ENCODE measurements around the gene RHOC. TPM values are rescaled to one million over a fixed set of nuclear protein-coding genes. Genes with fewer than 3 reads are reported as not detected.
A peak's percentile ranks its signal among the peaks of the same experiment; 100 is the strongest.
"Not testable (repeated sequence)": the region's sequence is repeated elsewhere in the genome, so short reads cannot be mapped to it uniquely, and the experiment has no call there.

The RHOC gene
- total and polyA plus RNA-seq, 8 donors: 44.0 to 105 (median 73.8) TPM

DNA sequence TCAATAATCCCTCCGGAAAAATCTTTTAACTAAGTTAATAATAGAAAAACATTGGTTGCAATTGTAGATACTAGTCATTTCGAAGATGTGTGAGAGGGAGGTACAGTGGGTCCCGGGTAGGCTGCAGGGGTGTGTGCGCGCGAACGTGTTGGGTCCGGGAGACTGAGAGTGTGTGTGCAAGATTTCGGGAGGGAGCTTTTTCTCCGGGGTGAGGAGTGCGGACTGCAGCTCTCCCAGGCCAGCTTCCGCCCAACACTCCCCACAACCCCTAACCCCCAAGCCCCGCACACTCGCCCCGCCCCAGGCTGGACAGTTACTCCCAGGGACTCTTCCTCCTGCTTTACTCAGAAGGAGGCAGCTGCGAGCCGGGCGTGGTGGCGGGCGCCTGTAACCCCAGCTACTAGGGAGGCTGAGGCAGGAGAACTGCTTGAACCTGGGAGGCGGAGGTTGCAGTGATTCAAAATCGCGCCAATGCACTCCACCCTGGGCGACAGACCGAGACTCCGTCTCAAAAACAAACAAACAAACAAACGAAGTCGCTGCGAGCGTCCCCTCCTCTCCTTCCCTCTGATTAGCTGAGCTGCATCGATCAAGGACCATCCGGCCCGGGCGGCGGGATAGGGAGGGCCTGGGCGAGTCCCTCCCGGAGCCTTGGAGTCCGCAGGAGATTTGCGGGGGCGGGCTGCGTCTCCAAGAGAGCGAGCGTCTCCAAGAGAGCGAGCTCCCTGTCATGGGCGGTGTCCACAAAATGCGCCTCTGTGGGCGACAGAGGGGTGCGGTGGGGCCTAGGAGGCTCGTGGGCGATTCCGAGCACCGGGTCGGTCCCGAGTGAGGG is 36.5 kb upstream of the RHOC start:
- Histone ChIP-seq H3K4me1 (peaks cover 0 to 5% (median 0%) of the 10 kb centered on the region in 3 donors), H3K27ac (no peak overlapping the region), H3K4me3 (peak overlapping the region in 1 of 4 donors; percentile 26), H3K9me3 (no peaks in the 10 kb centered on the region), H3K27me3 (peaks cover 0 to 18% (median 5%) of the 10 kb centered on the region in 4 donors), H3K36me3 (no peaks in the 10 kb centered on the region)
- ATAC-seq (peak in 2 of 4 donors; percentile 29 to 56), DNase-seq (no peak), FAIRE-seq (no peak)
- intact Hi-C loops (cut with DNase I): no loop called here
- whole genome bisulfite sequencing, 2 donors: 19 to 20% methylated on average over 53 to 54 of the region's 54 CpGs
- TF ChIP-seq, protein P1, sequence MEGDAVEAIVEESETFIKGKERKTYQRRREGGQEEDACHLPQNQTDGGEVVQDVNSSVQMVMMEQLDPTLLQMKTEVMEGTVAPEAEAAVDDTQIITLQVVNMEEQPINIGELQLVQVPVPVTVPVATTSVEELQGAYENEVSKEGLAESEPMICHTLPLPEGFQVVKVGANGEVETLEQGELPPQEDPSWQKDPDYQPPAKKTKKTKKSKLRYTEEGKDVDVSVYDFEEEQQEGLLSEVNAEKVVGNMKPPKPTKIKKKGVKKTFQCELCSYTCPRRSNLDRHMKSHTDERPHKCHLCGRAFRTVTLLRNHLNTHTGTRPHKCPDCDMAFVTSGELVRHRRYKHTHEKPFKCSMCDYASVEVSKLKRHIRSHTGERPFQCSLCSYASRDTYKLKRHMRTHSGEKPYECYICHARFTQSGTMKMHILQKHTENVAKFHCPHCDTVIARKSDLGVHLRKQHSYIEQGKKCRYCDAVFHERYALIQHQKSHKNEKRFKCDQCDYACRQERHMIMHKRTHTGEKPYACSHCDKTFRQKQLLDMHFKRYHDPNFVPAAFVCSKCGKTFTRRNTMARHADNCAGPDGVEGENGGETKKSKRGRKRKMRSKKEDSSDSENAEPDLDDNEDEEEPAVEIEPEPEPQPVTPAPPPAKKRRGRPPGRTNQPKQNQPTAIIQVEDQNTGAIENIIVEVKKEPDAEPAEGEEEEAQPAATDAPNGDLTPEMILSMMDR (IDR thresholded peaks at IDR 0.05): no peak

DNA sequence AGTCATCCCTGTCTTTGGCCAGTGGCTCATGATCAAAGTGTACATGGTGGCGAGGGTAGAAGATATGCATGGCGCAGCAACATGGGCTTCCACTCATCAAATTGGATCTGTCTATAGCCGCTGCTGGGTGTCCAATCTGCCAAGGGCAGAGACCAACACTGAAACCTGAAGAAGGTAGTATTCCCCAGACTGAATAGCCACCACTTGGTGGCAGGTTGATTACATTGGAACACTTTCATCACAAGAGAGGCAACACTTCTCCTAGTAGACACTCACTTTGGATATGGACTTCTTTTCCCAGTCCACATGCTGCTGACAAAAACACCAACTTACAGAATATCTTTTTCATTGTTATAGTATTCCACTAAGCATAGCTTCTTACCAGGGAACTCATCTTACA is 30.6 kb upstream of the RHOC start:
- TF ChIP-seq, protein P1 (IDR thresholded peaks at IDR 0.05): no peak
- Histone ChIP-seq H3K27ac (no peak overlapping the region), H3K9me3 (no peaks in the 10 kb centered on the region), H3K4me1 (no peaks in the 10 kb centered on the region), H3K4me3 (no peak overlapping the region), H3K36me3 (no peaks in the 10 kb centered on the region), H3K27me3 (peaks cover 0 to 3% (median 0%) of the 10 kb centered on the region in 4 donors)
- DNase-seq (no peak), ATAC-seq (no peak), FAIRE-seq (no peak)
- intact Hi-C loops (cut with DNase I): no loop called here
- WGBS, 2 donors: 69 to 92% methylated on average over 3 of the region's 3 CpGs

DNA sequence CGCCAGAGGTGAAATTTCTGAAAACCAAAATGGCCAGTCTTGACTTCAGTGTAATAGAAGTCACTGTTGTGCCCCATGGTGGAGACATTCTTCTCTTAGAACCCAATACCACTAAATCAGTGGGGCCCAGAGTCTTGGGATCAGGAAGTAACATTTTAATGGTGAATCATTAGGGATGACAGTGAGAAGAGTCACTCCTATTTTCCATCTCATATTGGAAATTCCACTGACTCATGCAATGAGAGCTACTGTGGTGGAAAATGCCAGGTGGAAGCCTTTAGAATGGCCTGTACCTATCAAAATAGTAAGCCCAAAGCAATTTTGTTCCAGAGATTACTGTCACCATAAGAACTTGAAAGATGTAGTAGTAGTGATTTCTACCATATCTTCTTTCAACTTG is 28.8 kb upstream of the RHOC start:
- Histone ChIP-seq H3K9me3 (no peaks in the 10 kb centered on the region), H3K27me3 (no peaks in the 10 kb centered on the region), H3K36me3 (no peaks in the 10 kb centered on the region), H3K4me3 (no peak overlapping the region), H3K27ac (no peak overlapping the region), H3K4me1 (no peaks in the 10 kb centered on the region)
- TF ChIP-seq, protein P1 (IDR thresholded peaks at IDR 0.05): no peak
- DNase-seq (no peak), ATAC-seq (no peak), FAIRE-seq (no peak)
- WGBS, 2 donors: 95 to 100% methylated on average over 1 of the region's 1 CpG
- intact Hi-C loops (cut with DNase I): no loop called here

DNA sequence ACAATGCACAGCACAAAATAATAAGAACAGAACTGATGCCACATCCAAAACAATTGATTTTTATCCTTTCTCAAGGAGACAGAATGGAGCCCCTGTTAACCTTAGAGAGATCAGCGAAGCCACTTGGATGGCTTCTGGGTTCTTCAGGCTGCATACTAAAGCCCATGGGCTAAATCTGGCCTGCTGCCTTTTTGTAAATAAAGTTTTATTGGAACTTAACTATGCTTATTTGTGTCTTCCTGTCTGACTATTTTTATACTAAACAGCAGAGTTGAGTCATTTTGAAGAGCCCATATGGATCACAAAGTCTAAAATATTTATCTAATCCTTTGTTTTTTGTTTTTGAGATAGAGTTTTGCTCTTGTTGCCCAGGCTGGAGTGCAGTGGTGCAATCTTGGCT is 24.5 kb upstream of the RHOC start:
- FAIRE-seq (no peak), DNase-seq (no peak), ATAC-seq (no peak)
- Histone ChIP-seq H3K4me3 (no peak overlapping the region), H3K27ac (no peak overlapping the region), H3K9me3 (no peaks in the 10 kb centered on the region), H3K27me3 (no peaks in the 10 kb centered on the region), H3K4me1 (no peaks in the 10 kb centered on the region), H3K36me3 (no peaks in the 10 kb centered on the region)
- TF ChIP-seq, protein P1 (IDR thresholded peaks at IDR 0.05): no peak
- 98 to 100% methylated on average over 1 of the region's 1 CpG for WGBS, 2 donors
- intact Hi-C loops (cut with DNase I): no loop called here

DNA sequence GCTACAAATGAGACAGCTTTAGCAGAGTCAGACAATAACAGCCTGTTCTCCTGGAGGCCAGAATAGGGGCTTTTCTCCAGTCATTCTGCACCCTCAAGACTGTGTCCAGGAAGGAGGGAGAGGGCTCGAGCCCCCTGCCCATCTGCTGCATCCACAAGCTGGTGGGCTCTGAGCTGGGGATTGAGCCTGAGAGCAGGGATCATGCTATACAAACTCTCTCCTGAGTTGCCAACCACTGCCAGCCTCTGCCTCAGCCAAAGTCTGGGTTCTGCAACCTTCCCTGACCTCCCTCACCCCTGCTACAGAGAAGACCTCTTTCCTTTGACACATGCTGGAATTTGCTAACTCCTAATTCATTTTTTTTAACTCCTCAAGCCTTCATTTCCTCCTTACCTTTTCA is 23.0 kb upstream of the RHOC start:
- no peak for FAIRE-seq
- DNase-seq: no peak
- 55 to 69% methylated on average over 1 of the region's 1 CpG for WGBS, 2 donors
- Histone ChIP-seq H3K4me3 (no peak overlapping the region), H3K27ac (no peak overlapping the region), H3K27me3 (no peaks in the 10 kb centered on the region), H3K36me3 (no peaks in the 10 kb centered on the region), H3K4me1 (no peaks in the 10 kb centered on the region), H3K9me3 (no peaks in the 10 kb centered on the region)
- TF ChIP-seq, protein P1 (IDR thresholded peaks at IDR 0.05): no peak
- intact Hi-C loops (cut with DNase I): no loop called here
- ATAC-seq: no peak

DNA sequence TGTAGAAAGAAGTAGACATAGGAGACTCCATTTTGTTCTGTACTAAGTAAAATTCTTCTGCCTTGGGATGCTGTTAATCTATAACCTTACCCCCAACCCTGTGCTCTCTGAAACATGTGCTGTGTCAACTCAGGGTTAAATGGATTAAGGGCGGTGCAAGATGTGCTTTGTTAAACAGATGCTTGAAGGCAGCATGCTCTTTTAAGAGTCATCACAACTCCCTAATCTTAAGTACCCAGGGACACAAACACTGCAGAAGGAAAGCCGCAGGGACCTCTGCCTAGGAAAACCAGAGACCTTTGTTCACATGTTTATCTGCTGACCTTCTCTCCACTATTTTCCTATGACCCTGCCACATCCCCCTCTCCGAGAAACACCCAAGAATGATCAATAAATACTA is 22.1 kb upstream of the RHOC start:
- H3K27me3 ChIP-seq; ATAC-seq; H3K9me3 ChIP-seq; intact Hi-C loops (cut with DNase I); DNase-seq; FAIRE-seq; H3K36me3 ChIP-seq; H3K4me1 ChIP-seq; H3K4me3 ChIP-seq; H3K27ac ChIP-seq: not testable (repeated sequence)
- WGBS, 2 donors: 59 to 62% methylated on average over 3 of the region's 3 CpGs

DNA sequence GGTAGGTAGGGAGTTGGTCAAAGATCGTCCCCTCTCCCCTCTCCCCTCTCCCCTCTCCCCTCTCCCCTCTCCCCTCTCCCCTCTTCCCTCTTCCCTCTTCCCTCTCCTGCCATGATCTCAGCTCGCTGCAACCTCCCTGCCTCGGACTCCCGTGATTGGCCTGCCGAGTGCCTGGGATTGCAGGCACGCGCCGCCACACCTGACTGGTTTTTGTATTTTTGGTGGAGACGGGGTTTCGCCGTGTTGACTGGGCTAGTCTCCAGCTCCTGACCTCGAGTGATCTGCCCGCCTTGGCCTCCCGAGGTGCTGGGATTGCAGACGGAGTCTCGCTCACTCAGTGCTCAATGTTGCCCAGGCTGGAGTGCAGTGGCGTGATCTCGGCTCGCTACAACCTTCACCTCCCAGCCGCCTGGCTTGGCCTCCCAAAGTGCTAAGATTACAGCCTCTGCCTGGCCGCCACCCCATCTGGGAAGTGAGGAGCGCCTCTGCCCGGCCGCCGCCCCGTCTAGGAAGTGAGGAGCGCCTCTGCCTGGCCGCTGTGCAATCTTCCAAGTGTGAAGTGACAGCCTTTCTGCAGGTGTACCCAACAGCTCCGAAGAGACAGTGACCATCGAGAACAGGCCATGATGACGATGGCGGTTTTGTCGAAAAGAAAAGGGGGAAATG is 21.5 kb upstream of the RHOC start:
- H3K9me3 ChIP-seq; H3K4me3 ChIP-seq; ATAC-seq; intact Hi-C loops (cut with DNase I); FAIRE-seq; H3K27ac ChIP-seq; H3K27me3 ChIP-seq; H3K36me3 ChIP-seq; H3K4me1 ChIP-seq; DNase-seq: not testable (repeated sequence)
- WGBS, 2 donors: 88 to 92% methylated on average over 30 to 33 of the region's 33 CpGs

All from pancreas (tissue), 10 donors.